H9 (cell line): Measurements from ENCODE around the gene BANP. TPM values are rescaled to one million over a fixed set of nuclear protein-coding genes. Genes with fewer than 3 reads are reported as not detected.
"Not testable (repeated sequence)": the region's sequence is repeated elsewhere in the genome, so short reads cannot be mapped to it uniquely, and the experiment has no call there.

Experiments used
- DNase-seq: peaks from one replicate; pipeline ENCODE4 v3.0.0-alpha.2; 2017
- H2AFZ ChIP-seq: one replicate; pipeline ENCODE4 v1.6.1; 2013; ENCODE audit warnings: mild to moderate bottlenecking, low read length, control low read depth, moderate library complexity
- H2AK5ac ChIP-seq: 2 replicates; pipeline ENCODE4 v1.6.1; 2013; ENCODE audit warnings: low read length, control low read depth, mixed read lengths; ENCODE audit not compliant: insufficient read length
- H2BK120ac ChIP-seq: one replicate; pipeline ENCODE4 v1.6.1; 2013; ENCODE audit warnings: low read depth, mild to moderate bottlenecking, low read length, control low read depth, inconsistent platforms; ENCODE audit not compliant: poor library complexity, severe bottlenecking
- H2BK12ac ChIP-seq: 2 replicates; pipeline ENCODE4 v1.6.1; 2013; ENCODE audit warnings: low read length, control low read depth, mixed read lengths, low read depth; ENCODE audit not compliant: insufficient read length
- H2BK15ac ChIP-seq: 2 replicates; pipeline ENCODE4 v1.6.1; 2013; ENCODE audit warnings: low read depth, low read length, control low read depth
- H2BK20ac ChIP-seq: one replicate; pipeline ENCODE4 v1.6.1; 2013; ENCODE audit warnings: low read depth, mild to moderate bottlenecking, low read length, control low read depth, inconsistent platforms; ENCODE audit not compliant: poor library complexity, severe bottlenecking
- H2BK5ac ChIP-seq: 2 replicates; pipeline ENCODE4 v1.6.1; 2013; ENCODE audit warnings: low read length, control low read depth, mixed read lengths; ENCODE audit not compliant: insufficient read length
- H3K14ac ChIP-seq: 2 replicates; pipeline ENCODE4 v1.6.1; 2013; ENCODE audit warnings: low read length, control low read depth; ENCODE audit not compliant: insufficient read depth
- H3K18ac ChIP-seq: 2 replicates; pipeline ENCODE4 v1.6.1; 2013; ENCODE audit warnings: low read depth, mild to moderate bottlenecking, mixed read lengths, low read length, control low read depth; ENCODE audit not compliant: insufficient read length
- H3K23ac ChIP-seq: 2 replicates; pipeline ENCODE4 v1.6.1; 2013; ENCODE audit warnings: low read length, control low read depth, mixed read lengths, low read depth; ENCODE audit not compliant: insufficient read length
- H3K23me2 ChIP-seq: 2 replicates; pipeline ENCODE4 v1.6.1; 2013; ENCODE audit warnings: low read depth, mild to moderate bottlenecking, mixed read lengths, low read length, control low read depth; ENCODE audit not compliant: insufficient read length, poor library complexity, severe bottlenecking
- H3K27ac ChIP-seq: 2 replicates; pipeline ENCODE4 v1.5.1; 2013; ENCODE audit warnings: low read length, control low read depth, mixed read lengths, low read depth; ENCODE audit not compliant: insufficient read length
- H3K27me3 ChIP-seq: 2 replicates; pipeline ENCODE4 v1.6.1; 2013; ENCODE audit warnings: low read length, control low read depth, inconsistent platforms; ENCODE audit not compliant: insufficient read depth
- H3K4ac ChIP-seq: 2 replicates; pipeline ENCODE4 v1.6.1; 2013; ENCODE audit warnings: low read depth, mild to moderate bottlenecking, control low read depth, inconsistent platforms, low read length, moderate library complexity
- H3K4me1 ChIP-seq: 2 replicates; pipeline ENCODE4 v1.6.1; 2013; ENCODE audit warnings: low read length, control low read depth, inconsistent platforms; ENCODE audit not compliant: insufficient read depth
- H3K4me2 ChIP-seq: 2 replicates; pipeline ENCODE4 v1.6.1; 2013; ENCODE audit warnings: low read length, control low read depth, mixed read lengths; ENCODE audit not compliant: insufficient read length, insufficient read depth
- H3K56ac ChIP-seq: 2 replicates; pipeline ENCODE4 v1.6.1; 2013; ENCODE audit warnings: low read depth, mild to moderate bottlenecking, mixed read lengths, low read length, control low read depth; ENCODE audit not compliant: insufficient read length
- H3K79me1 ChIP-seq: 2 replicates; pipeline ENCODE4 v1.6.1; 2013; ENCODE audit warnings: low read depth, mild to moderate bottlenecking, moderate library complexity, low read length, control low read depth, inconsistent platforms; ENCODE audit not compliant: insufficient read depth, poor library complexity, severe bottlenecking
- H3K79me2 ChIP-seq: 2 replicates; pipeline ENCODE4 v1.6.1; 2013; ENCODE audit warnings: low read length, control low read depth, inconsistent platforms; ENCODE audit not compliant: insufficient read depth
- H3K9ac ChIP-seq: 2 replicates; pipeline ENCODE4 v1.6.1; 2013; ENCODE audit warnings: low read length, control low read depth, mixed read lengths; ENCODE audit not compliant: insufficient read length; ENCODE audit errors: extremely low read depth
- H3K9me3 ChIP-seq: one replicate; pipeline ENCODE4 v1.6.1; 2013; ENCODE audit warnings: low read depth, low read length, inconsistent platforms; ENCODE audit not compliant: control insufficient read depth
- H3T11ph ChIP-seq: one replicate; pipeline ENCODE4 v1.6.1; 2013; ENCODE audit warnings: mild to moderate bottlenecking, low read length, control low read depth, inconsistent platforms
- H4K20me1 ChIP-seq: one replicate; pipeline ENCODE4 v1.6.1; 2013; ENCODE audit not compliant: control insufficient read depth, insufficient read length, insufficient read depth
- H4K5ac ChIP-seq: 2 replicates; pipeline ENCODE4 v1.6.1; 2013; ENCODE audit warnings: low read depth, mild to moderate bottlenecking, mixed read lengths, low read length, control low read depth; ENCODE audit not compliant: insufficient read length
- H4K8ac ChIP-seq: replicated peaks from 2 replicates; pipeline ENCODE4 v1.6.1; 2013; ENCODE audit warnings: low read length, control low read depth, mixed read lengths, low read depth; ENCODE audit not compliant: insufficient read length
- H4K91ac ChIP-seq: 2 replicates; pipeline ENCODE4 v1.6.1; 2013; ENCODE audit warnings: low read depth, mild to moderate bottlenecking, moderate library complexity, mixed read lengths, low read length, control low read depth; ENCODE audit not compliant: insufficient read length
- H3K27ac Mint-ChIP-seq, 3 experiments: 2 replicates in 2 of 3; 3 replicates in 1 of 3; pipeline ENCODE4 v1.8.0; 2020 to 2021; ENCODE audit warnings: mixed read lengths in 3 of 3, mild to moderate bottlenecking in 1 of 3, moderate library complexity in 1 of 3
- H3K27me3 Mint-ChIP-seq: 2 replicates; pipeline ENCODE4 v1.8.0; 2021; ENCODE audit warnings: low read depth, mild to moderate bottlenecking, moderate library complexity, mixed read lengths
- H3K36me3 Mint-ChIP-seq, 3 experiments: 2 replicates in 2 of 3; 3 replicates in 1 of 3; pipeline ENCODE4 v1.8.0; 2020 to 2021; ENCODE audit warnings: low read depth in 3 of 3, mixed read lengths in 3 of 3; ENCODE audit not compliant: insufficient read depth in 1 of 3
- H3K4me1 Mint-ChIP-seq, 2 experiments: 2 replicates each; pipeline ENCODE4 v1.8.0; 2020; ENCODE audit warnings: mixed read lengths in 2 of 2
- H3K4me3 Mint-ChIP-seq, 2 experiments: 2 replicates in 1 of 2; 3 replicates in 1 of 2; pipeline ENCODE4 v1.8.0; 2020 to 2021; ENCODE audit warnings: mild to moderate bottlenecking in 2 of 2, mixed read lengths in 2 of 2, moderate library complexity in 1 of 2
- H3K9me3 Mint-ChIP-seq, 2 experiments: 2 replicates in 1 of 2; 3 replicates in 1 of 2; pipeline ENCODE4 v1.8.0; 2020; ENCODE audit warnings: mild to moderate bottlenecking in 2 of 2, mixed read lengths in 2 of 2, moderate library complexity in 1 of 2
- WGBS: extraction: QIAGEN DNeasy Blood & Tissue Kit; methylation state at CpG from one replicate; pipeline ENCODE4 v1.1.7; 2013; ENCODE audit warnings: missing lambda C conversion rate, low lambda C conversion rate, mixed read lengths; ENCODE audit not compliant: insufficient read length; ENCODE audit errors: extremely low coverage; 5-methylcytosine and 5-hydroxymethylcytosine counted together
- total RNA-seq: library from RNA; stranded (reverse); gene quantifications from 2 replicates; pipeline ENCODE4 v1.2.1, GENCODE V29; 2021
- TF ChIP-seq, protein P1 (sequence below): fragments of 200-600 bp; sonication (generic); conservative IDR thresholded peaks from 3 replicates; pipeline ENCODE4 v1.8.0; 2021; ENCODE audit warnings: antibody characterized with exemption, mild to moderate bottlenecking

BANP gene
- total RNA-seq, 1 experiment from 2014 or later, result 24.9 TPM

DNA sequence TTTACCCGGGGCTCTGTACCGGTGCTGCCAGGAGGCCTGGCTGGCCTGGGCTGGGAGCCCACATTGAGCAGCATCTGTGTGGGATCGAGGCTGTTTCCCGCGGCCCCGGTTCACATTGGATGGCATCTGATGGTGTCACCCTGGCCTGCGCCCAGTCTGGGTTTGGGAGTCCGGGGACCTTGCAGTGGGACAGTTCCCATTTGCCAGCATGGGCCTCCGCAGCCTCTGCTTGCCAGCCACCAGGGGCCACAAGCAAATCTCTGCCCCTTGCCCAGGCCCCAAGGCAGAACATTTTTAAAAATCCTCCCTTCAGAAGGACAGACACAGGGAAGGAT, 64.5 kb downstream of the BANP start:
- Histone ChIP-seq H3K23me2 (no peaks in the 10 kb centered on the region), H3K79me1 (no peaks in the 10 kb centered on the region), H3K14ac (no peak overlapping the region), H3K4me2 (no peak overlapping the region), H2BK12ac (no peak overlapping the region), H3K9ac (no peak overlapping the region), H2AK5ac (no peak overlapping the region), H4K20me1 (no peaks in the 10 kb centered on the region), H4K5ac (no peak overlapping the region), H2BK5ac (no peak overlapping the region), H3K9me3 (peaks cover under 1% of the 10 kb centered on the region), H3K27me3 (no peaks in the 10 kb centered on the region), H3K23ac (no peak overlapping the region), H3K79me2 (no peaks in the 10 kb centered on the region), H2BK15ac (no peak overlapping the region), H2BK120ac (no peak overlapping the region), H4K91ac (no peak overlapping the region), H3K4ac (no peak overlapping the region), H3K56ac (no peak overlapping the region), H3K4me1 (no peaks in the 10 kb centered on the region), H2BK20ac (no peak overlapping the region), H3K18ac (no peak overlapping the region), H4K8ac (no peak overlapping the region), H3T11ph (no peak overlapping the region), H2AFZ (no peak overlapping the region), H3K27ac (no peak overlapping the region)
- Mint-ChIP-seq H3K27me3 (no peaks in the 10 kb centered on the region), H3K4me1 (peaks cover 4 to 14% of the 10 kb centered on the region in 2 experiments; a peak in 3 of 4 replicates), H3K4me3 (no peak overlapping the region), H3K9me3 (0 out of 5 replicates have a peak, but pooled peaks cover 0 to under 1% of the 10 kb centered on the region in 2 experiments), H3K27ac (peak overlapping the region in 1 of 3 experiments; percentile 68; a peak in 1 of 7 replicates), H3K36me3 (peaks cover 32 to 37% (median 34%) of the 10 kb centered on the region in 3 experiments)
- WGBS, result no CpG with 5 or more reads among the region's 9 CpGs
- TF ChIP-seq, protein P1, sequence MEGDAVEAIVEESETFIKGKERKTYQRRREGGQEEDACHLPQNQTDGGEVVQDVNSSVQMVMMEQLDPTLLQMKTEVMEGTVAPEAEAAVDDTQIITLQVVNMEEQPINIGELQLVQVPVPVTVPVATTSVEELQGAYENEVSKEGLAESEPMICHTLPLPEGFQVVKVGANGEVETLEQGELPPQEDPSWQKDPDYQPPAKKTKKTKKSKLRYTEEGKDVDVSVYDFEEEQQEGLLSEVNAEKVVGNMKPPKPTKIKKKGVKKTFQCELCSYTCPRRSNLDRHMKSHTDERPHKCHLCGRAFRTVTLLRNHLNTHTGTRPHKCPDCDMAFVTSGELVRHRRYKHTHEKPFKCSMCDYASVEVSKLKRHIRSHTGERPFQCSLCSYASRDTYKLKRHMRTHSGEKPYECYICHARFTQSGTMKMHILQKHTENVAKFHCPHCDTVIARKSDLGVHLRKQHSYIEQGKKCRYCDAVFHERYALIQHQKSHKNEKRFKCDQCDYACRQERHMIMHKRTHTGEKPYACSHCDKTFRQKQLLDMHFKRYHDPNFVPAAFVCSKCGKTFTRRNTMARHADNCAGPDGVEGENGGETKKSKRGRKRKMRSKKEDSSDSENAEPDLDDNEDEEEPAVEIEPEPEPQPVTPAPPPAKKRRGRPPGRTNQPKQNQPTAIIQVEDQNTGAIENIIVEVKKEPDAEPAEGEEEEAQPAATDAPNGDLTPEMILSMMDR, result no peak
- no peak for DNase-seq

- not testable (repeated sequence) for H3K79me2 ChIP-seq, H3K14ac ChIP-seq, H4K20me1 ChIP-seq, H3K4me1 ChIP-seq, H3K4me2 ChIP-seq, H2AFZ ChIP-seq, H3K9me3 Mint-ChIP-seq, H3K27me3 ChIP-seq, H4K5ac ChIP-seq, H2BK12ac ChIP-seq, H3K23ac ChIP-seq, H3K18ac ChIP-seq, H2BK120ac ChIP-seq, H3K23me2 ChIP-seq, H3K4ac ChIP-seq, H3K4me3 Mint-ChIP-seq, H3T11ph ChIP-seq, H3K79me1 ChIP-seq, H2AK5ac ChIP-seq, H3K27ac ChIP-seq, H2BK5ac ChIP-seq, H3K56ac ChIP-seq, H2BK15ac ChIP-seq, H4K8ac ChIP-seq, H3K9ac ChIP-seq, H3K9me3 ChIP-seq, H4K91ac ChIP-seq, H2BK20ac ChIP-seq, H3K27me3 Mint-ChIP-seq, DNase-seq
- no CpG with 5 or more reads among the region's 18 CpGs for WGBS
- Mint-ChIP-seq H3K4me1 (peaks cover 3 to 11% of the 10 kb centered on the region in 2 experiments; a peak in 1 of 4 replicates), H3K27ac (peak overlapping the region; percentile 40 to 90 (median 81); a peak in 4 of 7 replicates), H3K36me3 (peaks cover 26 to 31% (median 28%) of the 10 kb centered on the region in 3 experiments; a peak in 6 of 7 replicates)
Measured at GRCh38 chr16:88016386-88016785, 65.2 kb downstream of the BANP start.
